Osteocyte (in vitro differentiated cells): Measurements from ENCODE around the gene PLCB1. TPM values are rescaled to one million over a fixed set of nuclear protein-coding genes. Genes with fewer than 3 reads are reported as not detected.

Experiments
- DNase-seq: peaks from one replicate; pipeline ENCODE4 v3.0.0; 2021; ENCODE audit warnings: mixed read lengths; ENCODE audit not compliant: unreplicated experiment; ENCODE audit errors: extremely low spot score
- H3K27ac Mint-ChIP-seq: one replicate; pipeline ENCODE4 v1.8.0; 2021; ENCODE audit warnings: mild to moderate bottlenecking, mixed read lengths; ENCODE audit not compliant: unreplicated experiment
- H3K27me3 Mint-ChIP-seq: one replicate; pipeline ENCODE4 v1.8.0; 2021; ENCODE audit warnings: mixed read lengths; ENCODE audit not compliant: unreplicated experiment
- H3K36me3 Mint-ChIP-seq: one replicate; pipeline ENCODE4 v1.8.0; 2021; ENCODE audit warnings: mixed read lengths; ENCODE audit not compliant: unreplicated experiment
- H3K4me1 Mint-ChIP-seq: one replicate; pipeline ENCODE4 v1.8.0; 2021; ENCODE audit warnings: mixed read lengths; ENCODE audit not compliant: unreplicated experiment
- H3K4me3 Mint-ChIP-seq: one replicate; pipeline ENCODE4 v1.8.0; 2021; ENCODE audit warnings: mild to moderate bottlenecking, moderate library complexity, mixed read lengths; ENCODE audit not compliant: unreplicated experiment
- H3K9me3 Mint-ChIP-seq: one replicate; pipeline ENCODE4 v1.8.0; 2021; ENCODE audit warnings: mixed read lengths; ENCODE audit not compliant: unreplicated experiment
- total RNA-seq: library from RNA; stranded (reverse); gene quantifications from 2 replicates; pipeline ENCODE4 v1.2.1, GENCODE V29; 2021
- TF ChIP-seq, protein P1 (sequence below): fragments of 200-600 bp; sonication (generic); IDR thresholded peaks from 2 replicates; pipeline ENCODE4 v1.5.0; 2021; ENCODE audit warnings: antibody characterized with exemption, mild to moderate bottlenecking, moderate library complexity

Gene PLCB1
- total RNA-seq, 1 donor from 2014 or later = 33.3 TPM

DNA sequence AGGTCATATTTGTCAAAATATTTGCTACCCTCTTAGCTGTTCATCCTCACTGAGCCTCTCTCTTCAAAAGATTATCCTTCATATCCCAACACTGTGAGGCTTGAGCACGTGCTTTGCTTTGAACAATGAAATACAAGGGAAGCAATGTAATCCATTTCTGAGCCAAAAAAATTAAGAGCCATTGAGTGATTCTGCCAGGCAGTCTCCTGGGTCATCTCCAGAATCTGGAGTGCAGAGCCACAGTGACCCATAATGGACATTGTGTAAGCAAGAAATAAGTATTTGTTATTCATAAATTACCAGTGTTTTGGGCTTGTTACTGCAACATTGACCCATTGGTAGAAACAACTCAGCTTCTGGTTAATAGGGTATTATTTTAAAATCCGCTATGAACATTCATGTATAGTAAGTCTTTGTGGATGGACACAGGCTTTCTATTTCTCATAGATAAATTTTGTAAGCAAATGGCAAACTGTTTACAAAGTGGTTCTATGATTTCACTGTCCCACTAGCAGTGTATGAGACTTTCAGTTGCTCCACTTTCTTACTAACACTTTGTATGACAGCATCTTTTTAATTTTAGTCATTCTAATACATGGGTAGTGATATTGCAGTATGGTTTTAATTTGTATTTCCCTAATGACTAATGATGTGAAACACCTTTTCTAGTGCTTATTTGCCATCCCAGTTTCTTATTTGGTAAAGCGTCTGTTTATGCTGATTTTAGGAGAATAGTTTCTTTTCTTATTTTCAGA, 358.2 kb downstream of the PLCB1 start:
- DNase-seq = no peak
- Mint-ChIP-seq H3K4me3 (no peak overlapping the region), H3K9me3 (no peaks in the 10 kb centered on the region), H3K36me3 (peaks cover 3% of the 10 kb centered on the region), H3K27ac (no peak overlapping the region), H3K27me3 (no peaks in the 10 kb centered on the region), H3K4me1 (no peaks in the 10 kb centered on the region)
- TF ChIP-seq, protein P1, sequence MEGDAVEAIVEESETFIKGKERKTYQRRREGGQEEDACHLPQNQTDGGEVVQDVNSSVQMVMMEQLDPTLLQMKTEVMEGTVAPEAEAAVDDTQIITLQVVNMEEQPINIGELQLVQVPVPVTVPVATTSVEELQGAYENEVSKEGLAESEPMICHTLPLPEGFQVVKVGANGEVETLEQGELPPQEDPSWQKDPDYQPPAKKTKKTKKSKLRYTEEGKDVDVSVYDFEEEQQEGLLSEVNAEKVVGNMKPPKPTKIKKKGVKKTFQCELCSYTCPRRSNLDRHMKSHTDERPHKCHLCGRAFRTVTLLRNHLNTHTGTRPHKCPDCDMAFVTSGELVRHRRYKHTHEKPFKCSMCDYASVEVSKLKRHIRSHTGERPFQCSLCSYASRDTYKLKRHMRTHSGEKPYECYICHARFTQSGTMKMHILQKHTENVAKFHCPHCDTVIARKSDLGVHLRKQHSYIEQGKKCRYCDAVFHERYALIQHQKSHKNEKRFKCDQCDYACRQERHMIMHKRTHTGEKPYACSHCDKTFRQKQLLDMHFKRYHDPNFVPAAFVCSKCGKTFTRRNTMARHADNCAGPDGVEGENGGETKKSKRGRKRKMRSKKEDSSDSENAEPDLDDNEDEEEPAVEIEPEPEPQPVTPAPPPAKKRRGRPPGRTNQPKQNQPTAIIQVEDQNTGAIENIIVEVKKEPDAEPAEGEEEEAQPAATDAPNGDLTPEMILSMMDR = no peak

DNA sequence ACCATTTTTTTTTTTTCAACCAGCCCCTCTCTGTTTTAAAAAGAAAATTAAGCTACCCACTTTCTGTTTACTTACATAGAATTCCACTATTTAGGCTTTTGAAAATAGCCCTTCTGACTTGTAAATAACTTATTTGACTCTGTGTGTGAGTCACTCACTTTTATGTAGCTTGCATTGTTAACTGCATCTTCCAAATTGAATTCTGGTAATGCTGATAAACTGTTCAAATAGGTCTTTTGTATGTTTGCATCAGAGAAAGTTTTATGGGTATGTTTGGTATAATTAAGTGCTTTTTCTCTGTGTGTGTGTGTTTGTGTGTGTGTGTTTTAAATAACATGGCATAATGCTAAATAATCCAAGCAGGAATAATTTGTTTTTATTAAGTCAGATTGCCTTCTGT, 360.1 kb downstream of the PLCB1 start:
- TF ChIP-seq, protein P1 = no peak
- H3K27me3 Mint-ChIP-seq = no peaks in the 10 kb centered on the region
- H3K4me1 Mint-ChIP-seq = no peaks in the 10 kb centered on the region
- DNase-seq = no peak
- H3K9me3 Mint-ChIP-seq = no peaks in the 10 kb centered on the region
- H3K36me3 Mint-ChIP-seq = no peaks in the 10 kb centered on the region
- no peak overlapping the region for H3K4me3 Mint-ChIP-seq
- H3K27ac Mint-ChIP-seq = no peak overlapping the region

- Mint-ChIP-seq H3K9me3 (no peaks in the 10 kb centered on the region), H3K36me3 (peaks cover 3% of the 10 kb centered on the region), H3K27me3 (no peaks in the 10 kb centered on the region), H3K4me3 (no peak overlapping the region), H3K4me1 (peaks cover 1% of the 10 kb centered on the region), H3K27ac (no peak overlapping the region)
- TF ChIP-seq, protein P1 = no peak
- DNase-seq = no peak
These were observed 366.5 kb downstream of the PLCB1 start for GRCh38 chr20:8498571-8498970.

DNA sequence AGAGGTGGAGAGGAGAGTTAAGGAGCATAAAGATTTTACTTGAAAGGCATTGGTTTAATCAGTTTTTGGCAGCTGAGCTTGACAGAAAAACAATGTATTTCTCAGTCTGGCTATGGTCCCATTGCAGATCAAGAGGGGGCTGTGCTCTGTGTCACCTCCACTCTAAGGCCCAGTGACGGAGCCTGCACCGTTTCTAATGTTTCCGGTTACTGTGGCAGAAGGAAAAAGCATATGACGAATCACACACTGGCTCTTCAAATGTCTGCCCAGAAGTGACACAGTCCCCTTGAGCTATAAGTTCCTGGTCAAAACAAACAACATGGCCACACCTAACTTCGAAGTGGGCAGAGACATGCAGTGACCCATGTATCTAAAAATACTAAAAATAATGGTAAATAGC, 372.0 kb downstream of the PLCB1 start:
- no peaks in the 10 kb centered on the region for H3K27me3 Mint-ChIP-seq
- peaks cover under 1% of the 10 kb centered on the region for H3K9me3 Mint-ChIP-seq
- DNase-seq = no peak
- H3K4me1 Mint-ChIP-seq = peaks cover 3% of the 10 kb centered on the region
- H3K36me3 Mint-ChIP-seq = peaks cover 5% of the 10 kb centered on the region
- TF ChIP-seq, protein P1 = no peak
- H3K27ac Mint-ChIP-seq = no peak overlapping the region
- H3K4me3 Mint-ChIP-seq = no peak overlapping the region

GRCh38 chr20:8505476-8506200, 373.6 kb downstream of the PLCB1 start:
- H3K9me3 Mint-ChIP-seq = peaks cover 6% of the 10 kb centered on the region
- H3K36me3 Mint-ChIP-seq = peaks cover 5% of the 10 kb centered on the region
- H3K4me3 Mint-ChIP-seq = no peak overlapping the region
- H3K27me3 Mint-ChIP-seq = no peaks in the 10 kb centered on the region
- H3K27ac Mint-ChIP-seq = no peak overlapping the region
- H3K4me1 Mint-ChIP-seq = peaks cover 9% of the 10 kb centered on the region
- TF ChIP-seq, protein P1 = no peak
- DNase-seq = no peak
